NCI-H2196 (cell line): ENCODE measurements around the gene TTC28.

Experiments used
- DNase-seq: peaks from one replicate; lab custom pipeline; 2025; ENCODE audit not compliant: unreplicated experiment; lab: John Stamatoyannopoulos, UW

TTC28 gene

GRCh38 chr22:27935897-27936296, 743.7 kb downstream of the TTC28 start:
- no peak for DNase-seq

- no peak for DNase-seq
Observed at GRCh38 chr22:27934069-27934468, 745.6 kb downstream of the TTC28 start.

- DNase-seq, result no peak
Observed at GRCh38 chr22:27933186-27933983, 746.3 kb downstream of the TTC28 start.

GRCh38 chr22:27930331-27931060, 749.1 kb downstream of the TTC28 start:
- DNase-seq, result no peak
